CD8-positive, alpha-beta memory T cell (primary cell): ENCODE measurements around the gene GRK3. TPM values are rescaled to one million over a fixed set of nuclear protein-coding genes. Genes with fewer than 3 reads are reported as not detected.
"Not testable (repeated sequence)": the region's sequence is repeated elsewhere in the genome, so short reads cannot be mapped to it uniquely, and the experiment has no call there.

Source experiments
- CTCF ChIA-PET: fragments of 350-600 bp; sonication (Branson Sonifier 250); formaldehyde crosslinking; loops from one replicate; lab custom pipeline; 2021; ENCODE audit warnings: antibody characterized with exemption; lab: Charles Lee
- POLR2A ChIA-PET: fragments of 350-600 bp; sonication (Branson Sonifier 250); formaldehyde crosslinking; loops from one replicate; lab custom pipeline; 2021; ENCODE audit warnings: antibody characterized with exemption; lab: Charles Lee
- DNase-seq, 5 donors: peaks; one replicate each; pipeline versions ENCODE4 v3.0.0 to v3.0.0-alpha.2; 2020 to 2022; ENCODE audit warnings: mixed read lengths in 1 of 5
- H3K27ac ChIP-seq: one replicate; pipeline ENCODE4 v1.7.0; 2013; ENCODE audit warnings: low read depth, mild to moderate bottlenecking, low read length, moderate library complexity
- H3K27me3 ChIP-seq: 2 replicates; pipeline ENCODE4 v1.7.0; 2013; ENCODE audit warnings: low read length, mild to moderate bottlenecking; ENCODE audit not compliant: insufficient read depth, poor library complexity, severe bottlenecking
- H3K36me3 ChIP-seq: 2 replicates; pipeline ENCODE4 v1.7.0; 2013; ENCODE audit warnings: mild to moderate bottlenecking, low read length, moderate library complexity; ENCODE audit not compliant: insufficient read depth
- H3K4me1 ChIP-seq: 2 replicates; pipeline ENCODE4 v1.7.0; 2013; ENCODE audit warnings: mild to moderate bottlenecking, low read length, moderate library complexity; ENCODE audit not compliant: insufficient read depth
- H3K4me3 ChIP-seq: 2 replicates; pipeline ENCODE4 v1.7.0; 2013; ENCODE audit warnings: mild to moderate bottlenecking, low read length
- H3K9me3 ChIP-seq: 2 replicates; pipeline ENCODE4 v1.7.0; 2013; ENCODE audit warnings: mild to moderate bottlenecking, low read length
- H3K27ac Mint-ChIP-seq, 8 donors: one replicate each; pipeline ENCODE4 v1.8.0; 2020 to 2021; ENCODE audit warnings: mixed read lengths in 8 of 8, mild to moderate bottlenecking in 6 of 8, inconsistent platforms in 3 of 8, moderate library complexity in 3 of 8
- H3K27me3 Mint-ChIP-seq, 2 donors: one replicate each; pipeline ENCODE4 v1.8.0; 2020 to 2021; ENCODE audit warnings: mixed read lengths in 2 of 2, mild to moderate bottlenecking in 1 of 2, moderate library complexity in 1 of 2
- H3K36me3 Mint-ChIP-seq, 3 donors: one replicate each; pipeline ENCODE4 v1.8.0; 2020 to 2021; ENCODE audit warnings: mixed read lengths in 3 of 3, inconsistent platforms in 1 of 3, mild to moderate bottlenecking in 1 of 3
- H3K4me1 Mint-ChIP-seq, 3 donors: one replicate each; pipeline ENCODE4 v1.8.0; 2020 to 2021; ENCODE audit warnings: mixed read lengths in 3 of 3, inconsistent platforms in 1 of 3, mild to moderate bottlenecking in 1 of 3
- H3K4me3 Mint-ChIP-seq, 7 donors: one replicate each; pipeline ENCODE4 v1.8.0; 2020 to 2021; ENCODE audit warnings: mixed read lengths in 7 of 7, mild to moderate bottlenecking in 6 of 7, moderate library complexity in 4 of 7, inconsistent platforms in 2 of 7
- H3K9me3 Mint-ChIP-seq, 5 donors: one replicate each; pipeline ENCODE4 v1.8.0; 2020 to 2022; ENCODE audit warnings: mixed read lengths in 5 of 5, mild to moderate bottlenecking in 3 of 5, moderate library complexity in 2 of 5, inconsistent platforms in 1 of 5
- polyA plus RNA-seq: library from polyadenylated mRNA; unstranded; fragments of 300-500 nt; fragmentation: Illumina TruSeq; gene quantifications from one replicate; pipeline ENCODE4 v1.2.3, GENCODE V29; 2021
- total RNA-seq, 2 experiments: library from RNA; stranded (reverse); gene quantifications; one replicate each; pipeline ENCODE4 v1.2.3, GENCODE V29; 2021

Gene GRK3
- total RNA-seq, result 1 to 10 TPM; 8.3 to 9.4 TPM
- 0.26 TPM for polyA plus RNA-seq

- peak; percentile 9 to 65 (median 36) for DNase-seq
- Mint-ChIP-seq H3K27ac (peak within 1 kb of the TSS; percentile 11 to 95 (median 81)), H3K4me1 (peaks cover 19 to 29% (median 25%) of the 10 kb centered on the region in 3 donors), H3K9me3 (no peaks in the 10 kb centered on the region), H3K27me3 (peaks cover 8 to 9% of the 10 kb centered on the region in 2 donors), H3K36me3 (peaks cover 0 to 6% (median 0%) of the 10 kb centered on the region in 3 donors), H3K4me3 (peak within 1 kb of the TSS; percentile 89 to 95 (median 94))
- no peaks in the 10 kb centered on the region for H3K36me3 ChIP-seq
- CTCF ChIA-PET, result no interaction called here
- POLR2A ChIA-PET, result no interaction called here
- H3K27me3 ChIP-seq, result no peaks in the 10 kb centered on the region
- H3K4me1 ChIP-seq, result peaks cover 13% of the 10 kb centered on the region
- H3K4me3 ChIP-seq, result peak within 1 kb of the TSS; percentile 69
- no peaks in the 10 kb centered on the region for H3K9me3 ChIP-seq
- no peak within 1 kb of the TSS for H3K27ac ChIP-seq
Observed at GRCh38 chr22:25564320-25564978, at the start of gene GRK3. TSS of gene GRK3 (plus strand) at chr22:25564675. CDS start at chr22:25565041, 366 bp downstream.

- Histone ChIP-seq H3K27me3 (no peaks in the 10 kb centered on the region), H3K36me3 (no peaks in the 10 kb centered on the region), H3K4me3 (no peak overlapping the region), H3K9me3 (no peaks in the 10 kb centered on the region), H3K4me1 (no peaks in the 10 kb centered on the region), H3K27ac (no peak overlapping the region)
- ChIA-PET CTCF (no interaction called here), POLR2A (no interaction called here)
- peaks cover 4 to 8% (median 7%) of the 10 kb centered on the region in 5 donors for H3K9me3 Mint-ChIP-seq
- DNase-seq, result no peak
- H3K27me3 Mint-ChIP-seq, result no peaks in the 10 kb centered on the region
- peaks cover 7 to 12% (median 11%) of the 10 kb centered on the region in 3 donors for H3K36me3 Mint-ChIP-seq
- H3K27ac Mint-ChIP-seq, result no peak overlapping the region
- H3K4me1 Mint-ChIP-seq, result no peaks in the 10 kb centered on the region
- H3K4me3 Mint-ChIP-seq, result no peak overlapping the region
Observed at GRCh38 chr22:25518000-25518663, 46.3 kb upstream of the GRK3 start.

- ChIA-PET CTCF (no interaction called here), POLR2A (no interaction called here)
Observed at GRCh38 chr22:25525376-25525775, 39.1 kb upstream of the GRK3 start.

GRCh38 chr22:25525804-25526584 is 38.5 kb upstream of the GRK3 start:
- CTCF ChIA-PET, H3K27me3 ChIP-seq, H3K4me1 Mint-ChIP-seq, H3K4me3 Mint-ChIP-seq, POLR2A ChIA-PET, DNase-seq, H3K4me1 ChIP-seq, H3K27me3 Mint-ChIP-seq, H3K9me3 ChIP-seq, H3K4me3 ChIP-seq, H3K27ac Mint-ChIP-seq, H3K27ac ChIP-seq, H3K36me3 ChIP-seq: not testable (repeated sequence)
- peaks cover 13 to 31% (median 13%) of the 10 kb centered on the region in 3 donors for H3K36me3 Mint-ChIP-seq
- H3K9me3 Mint-ChIP-seq, result peaks cover 13 to 18% (median 15%) of the 10 kb centered on the region in 5 donors

More at GRCh38 chr22:25525376-25525775, 39.1 kb upstream of the GRK3 start:
- Histone ChIP-seq H3K4me1 (no peaks in the 10 kb centered on the region), H3K36me3 (no peaks in the 10 kb centered on the region), H3K27me3 (no peaks in the 10 kb centered on the region), H3K9me3 (peaks cover 4% of the 10 kb centered on the region), H3K27ac (no peak overlapping the region), H3K4me3 (no peak overlapping the region)
- Mint-ChIP-seq H3K27ac (no peak overlapping the region), H3K4me1 (no peaks in the 10 kb centered on the region), H3K27me3 (peaks cover 0 to 2% of the 10 kb centered on the region in 2 donors), H3K9me3 (peaks cover 13 to 18% (median 15%) of the 10 kb centered on the region in 5 donors), H3K36me3 (peaks cover 10 to 25% (median 13%) of the 10 kb centered on the region in 3 donors), H3K4me3 (no peak overlapping the region)
- DNase-seq, result no peak

GRCh38 chr22:25527016-25527415 is 37.5 kb upstream of the GRK3 start:
- Mint-ChIP-seq H3K9me3 (peaks cover 8 to 16% (median 11%) of the 10 kb centered on the region in 5 donors), H3K36me3 (peaks cover 4 to 30% (median 11%) of the 10 kb centered on the region in 3 donors)
- H3K36me3 ChIP-seq, H3K4me1 ChIP-seq, H3K27ac ChIP-seq, H3K27ac Mint-ChIP-seq, DNase-seq, H3K27me3 Mint-ChIP-seq, H3K9me3 ChIP-seq, H3K27me3 ChIP-seq, POLR2A ChIA-PET, H3K4me3 ChIP-seq, H3K4me3 Mint-ChIP-seq, H3K4me1 Mint-ChIP-seq: not testable (repeated sequence)
- CTCF ChIA-PET, result interaction anchor here (0.7 kb wide), 1 partner anchor 11 kb away, joined by 3 read pairs; no protein-coding TSS in a partner anchor

- POLR2A ChIA-PET, H3K4me3 Mint-ChIP-seq, H3K4me3 ChIP-seq, H3K27me3 ChIP-seq, DNase-seq, H3K36me3 ChIP-seq, H3K27ac Mint-ChIP-seq, H3K4me1 ChIP-seq, CTCF ChIA-PET, H3K27ac ChIP-seq, H3K9me3 ChIP-seq, H3K27me3 Mint-ChIP-seq, H3K4me1 Mint-ChIP-seq: not testable (repeated sequence)
- Mint-ChIP-seq H3K36me3 (peaks cover 1 to 24% (median 7%) of the 10 kb centered on the region in 3 donors), H3K9me3 (peaks cover 6 to 12% (median 9%) of the 10 kb centered on the region in 5 donors)
Observed at GRCh38 chr22:25528068-25528467, 36.4 kb upstream of the GRK3 start.

GRCh38 chr22:25529059-25529458 is 35.4 kb upstream of the GRK3 start:
- Mint-ChIP-seq H3K36me3 (peaks cover 1 to 24% (median 7%) of the 10 kb centered on the region in 3 donors), H3K9me3 (peaks cover 6 to 12% (median 9%) of the 10 kb centered on the region in 5 donors)
- H3K27me3 Mint-ChIP-seq, H3K4me3 Mint-ChIP-seq, H3K9me3 ChIP-seq, H3K27ac ChIP-seq, H3K4me1 ChIP-seq, H3K27ac Mint-ChIP-seq, POLR2A ChIA-PET, H3K27me3 ChIP-seq, H3K4me3 ChIP-seq, DNase-seq, H3K4me1 Mint-ChIP-seq, H3K36me3 ChIP-seq, CTCF ChIA-PET: not testable (repeated sequence)
